ENCODE results near the gene PRKAR2A. TPM values are rescaled to one million over a fixed set of nuclear protein-coding genes. Genes with fewer than 3 reads are reported as not detected.

The PRKAR2A gene
- total RNA-seq, 2 experiments from 2014 or later = 31.0 to 32.1 TPM

DNA sequence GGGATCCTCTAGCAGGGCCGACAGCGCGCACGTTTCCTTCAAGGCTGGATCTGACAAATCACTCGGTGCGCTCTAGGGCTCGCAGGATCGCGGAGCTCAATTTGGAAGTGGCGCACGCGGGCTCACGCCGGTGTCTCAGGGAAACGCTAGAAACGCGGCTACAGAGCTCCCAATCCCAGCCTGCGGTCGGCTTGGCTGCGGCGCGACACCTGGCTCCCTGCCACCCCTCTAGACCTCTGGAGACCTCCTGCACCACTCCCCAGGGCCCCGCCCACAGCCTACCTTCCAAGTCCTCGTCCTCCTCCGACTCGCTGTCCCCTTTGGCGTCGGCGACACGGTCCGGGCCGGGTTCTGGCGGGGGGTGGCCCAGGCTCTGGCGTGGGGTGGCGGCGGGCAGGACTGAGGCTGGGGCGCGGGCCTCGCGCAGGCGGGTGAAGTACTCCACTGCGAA lies 596 bp downstream of the PRKAR2A start:
- H3K27me3 Mint-ChIP-seq = no peaks in the 10 kb centered on the region
- ATAC-seq = peak; percentile 48
- H3K27ac Mint-ChIP-seq = peak overlapping the region; percentile 78
- H3K4me1 Mint-ChIP-seq (ENCODE audit: low read depth) = peaks cover 24% of the 10 kb centered on the region
- H3K36me3 Mint-ChIP-seq (ENCODE audit: low read depth) = peaks cover 8% of the 10 kb centered on the region
- peak overlapping the region; percentile 81 for H3K4me3 Mint-ChIP-seq
- no peaks in the 10 kb centered on the region for H3K9me3 Mint-ChIP-seq
- ChIA-PET POLR2A (interaction anchor here (1.0 to 2.6 kb wide), 7 partner anchors 10 to 247 kb away, joined by 3 to 13 read pairs (median 4); partner anchors contain the start of gene QRICH1), CTCF (interaction anchor here (1.5 to 1.8 kb wide), 2 partner anchors 40 to 107 kb away, joined by 4 to 5 read pairs; no protein-coding TSS in a partner anchor)
- peak; percentile 73 for DNase-seq
- intact Hi-C loops (cut with micrococcal nuclease) = no loop called here
- TF ChIP-seq, protein P1, sequence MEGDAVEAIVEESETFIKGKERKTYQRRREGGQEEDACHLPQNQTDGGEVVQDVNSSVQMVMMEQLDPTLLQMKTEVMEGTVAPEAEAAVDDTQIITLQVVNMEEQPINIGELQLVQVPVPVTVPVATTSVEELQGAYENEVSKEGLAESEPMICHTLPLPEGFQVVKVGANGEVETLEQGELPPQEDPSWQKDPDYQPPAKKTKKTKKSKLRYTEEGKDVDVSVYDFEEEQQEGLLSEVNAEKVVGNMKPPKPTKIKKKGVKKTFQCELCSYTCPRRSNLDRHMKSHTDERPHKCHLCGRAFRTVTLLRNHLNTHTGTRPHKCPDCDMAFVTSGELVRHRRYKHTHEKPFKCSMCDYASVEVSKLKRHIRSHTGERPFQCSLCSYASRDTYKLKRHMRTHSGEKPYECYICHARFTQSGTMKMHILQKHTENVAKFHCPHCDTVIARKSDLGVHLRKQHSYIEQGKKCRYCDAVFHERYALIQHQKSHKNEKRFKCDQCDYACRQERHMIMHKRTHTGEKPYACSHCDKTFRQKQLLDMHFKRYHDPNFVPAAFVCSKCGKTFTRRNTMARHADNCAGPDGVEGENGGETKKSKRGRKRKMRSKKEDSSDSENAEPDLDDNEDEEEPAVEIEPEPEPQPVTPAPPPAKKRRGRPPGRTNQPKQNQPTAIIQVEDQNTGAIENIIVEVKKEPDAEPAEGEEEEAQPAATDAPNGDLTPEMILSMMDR (IDR thresholded peaks at IDR 0.05) = no peak

DNA sequence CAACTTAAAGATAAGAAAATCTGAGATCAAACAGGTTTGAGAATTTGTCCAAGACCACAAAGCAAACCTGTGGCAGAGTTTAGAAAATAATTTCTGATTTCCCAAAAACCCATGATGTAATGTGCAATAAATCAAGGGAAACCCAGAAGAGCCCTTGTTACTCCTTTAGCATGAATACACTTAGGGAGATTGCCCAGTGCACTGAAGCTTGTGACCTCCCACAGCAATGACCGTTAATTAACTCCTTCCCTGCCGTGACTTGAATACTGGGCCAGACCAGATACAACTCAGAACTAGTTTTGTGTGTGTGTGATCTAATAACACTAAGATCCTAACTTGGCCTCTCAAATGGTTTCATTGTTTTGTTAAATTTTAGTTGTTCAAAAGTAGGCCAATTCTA lies 2.5 kb downstream of the PRKAR2A start:
- no peak for ATAC-seq

DNA sequence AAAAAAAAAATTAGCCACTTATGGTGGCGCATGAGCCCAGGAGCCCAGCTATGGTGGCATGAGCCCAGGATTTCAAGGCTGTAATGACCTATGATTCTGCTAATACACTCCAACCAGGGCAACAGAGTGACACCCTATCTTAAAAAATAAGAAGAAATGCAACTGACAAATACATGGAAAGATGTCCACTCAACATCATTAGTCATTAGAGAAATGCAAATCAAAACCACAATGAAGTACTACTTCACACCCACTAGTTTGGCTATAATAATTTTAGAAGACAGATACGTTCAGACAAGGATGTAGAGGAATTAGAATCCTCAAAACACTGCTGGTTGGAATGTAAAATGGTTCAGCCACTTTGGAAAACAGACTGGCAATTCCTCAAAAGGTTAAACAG lies 10.5 kb downstream of the PRKAR2A start:
- intact Hi-C loops (cut with micrococcal nuclease) = no loop called here
- H3K27me3 Mint-ChIP-seq = no peaks in the 10 kb centered on the region
- POLR2A ChIA-PET = interaction anchor here (0.8 kb wide), 1 partner anchor 10 kb away, joined by 3 read pairs; no protein-coding TSS in a partner anchor
- DNase-seq (no peak), ATAC-seq (peak; percentile 27)
- TF ChIP-seq, protein P1 (IDR thresholded peaks at IDR 0.05) = no peak
- peaks cover 17% of the 10 kb centered on the region for H3K36me3 Mint-ChIP-seq (ENCODE audit: low read depth)
- H3K9me3 Mint-ChIP-seq = no peaks in the 10 kb centered on the region
- CTCF ChIA-PET = interaction anchor here (1.4 kb wide), 1 partner anchor 9 kb away, joined by 4 read pairs; no protein-coding TSS in a partner anchor
- H3K4me1 Mint-ChIP-seq (ENCODE audit: low read depth) = peaks cover 18% of the 10 kb centered on the region
- no peak overlapping the region for H3K27ac Mint-ChIP-seq
- H3K4me3 Mint-ChIP-seq = no peak overlapping the region

More for the DNA sequence above, 2.5 kb downstream of the PRKAR2A start:
- intact Hi-C loops (cut with micrococcal nuclease) = no loop called here
- Mint-ChIP-seq H3K36me3 (ENCODE audit: low read depth) (peaks cover 8% of the 10 kb centered on the region), H3K9me3 (no peaks in the 10 kb centered on the region), H3K4me1 (ENCODE audit: low read depth) (peaks cover 24% of the 10 kb centered on the region), H3K27me3 (no peaks in the 10 kb centered on the region), H3K4me3 (peak overlapping the region; percentile 28), H3K27ac (peak overlapping the region; percentile 10)
- TF ChIP-seq, protein P1 (IDR thresholded peaks at IDR 0.05) = no peak
- no peak for DNase-seq
- ChIA-PET CTCF (no interaction called here), POLR2A (interaction anchor here (0.7 kb wide), 1 partner anchor 130 kb away, joined by 3 read pairs; no protein-coding TSS in a partner anchor)

DNA sequence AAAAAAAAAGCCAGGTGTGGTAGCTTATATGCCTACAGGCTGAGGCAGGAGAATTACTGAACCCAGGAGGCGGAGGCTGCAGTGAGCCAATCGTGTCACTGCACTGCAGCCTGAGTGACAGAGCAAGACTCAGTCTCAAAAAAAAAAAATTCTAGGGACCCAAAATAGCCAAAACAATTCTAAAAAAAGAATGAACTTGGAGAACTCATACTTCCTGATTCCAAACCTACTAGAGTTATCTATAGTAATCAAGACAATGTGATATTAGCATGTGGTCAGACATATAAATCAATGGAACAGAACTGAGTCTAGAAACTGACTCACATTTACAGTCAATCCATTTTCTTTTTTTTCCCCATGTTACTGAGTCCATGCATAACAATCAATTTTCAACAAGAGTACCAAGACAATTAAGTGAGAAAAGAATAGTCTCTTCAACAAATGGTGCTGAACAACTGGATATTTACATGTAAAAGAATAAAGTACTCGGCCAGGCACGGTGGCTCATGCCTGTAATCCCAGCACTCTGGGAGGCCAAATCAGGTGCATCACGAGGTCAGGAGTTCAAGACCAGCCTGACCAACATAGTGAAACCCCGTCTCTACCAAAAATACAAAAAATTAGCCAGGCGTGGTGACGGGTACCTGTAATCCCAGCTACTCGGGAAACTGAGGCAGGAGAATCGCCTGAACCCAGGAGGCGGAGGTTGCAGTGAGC lies 11.9 kb downstream of the PRKAR2A start:
- Mint-ChIP-seq H3K27me3 (no peaks in the 10 kb centered on the region), H3K27ac (no peak overlapping the region), H3K4me3 (no peak overlapping the region), H3K9me3 (no peaks in the 10 kb centered on the region), H3K4me1 (ENCODE audit: low read depth) (peaks cover 18% of the 10 kb centered on the region), H3K36me3 (ENCODE audit: low read depth) (peaks cover 17% of the 10 kb centered on the region)
- ATAC-seq (no peak), DNase-seq (no peak)
- intact Hi-C loops (cut with micrococcal nuclease) = no loop called here
- POLR2A ChIA-PET = no interaction called here
- TF ChIP-seq, protein P1 (IDR thresholded peaks at IDR 0.05) = no peak
- CTCF ChIA-PET = no interaction called here

DNA sequence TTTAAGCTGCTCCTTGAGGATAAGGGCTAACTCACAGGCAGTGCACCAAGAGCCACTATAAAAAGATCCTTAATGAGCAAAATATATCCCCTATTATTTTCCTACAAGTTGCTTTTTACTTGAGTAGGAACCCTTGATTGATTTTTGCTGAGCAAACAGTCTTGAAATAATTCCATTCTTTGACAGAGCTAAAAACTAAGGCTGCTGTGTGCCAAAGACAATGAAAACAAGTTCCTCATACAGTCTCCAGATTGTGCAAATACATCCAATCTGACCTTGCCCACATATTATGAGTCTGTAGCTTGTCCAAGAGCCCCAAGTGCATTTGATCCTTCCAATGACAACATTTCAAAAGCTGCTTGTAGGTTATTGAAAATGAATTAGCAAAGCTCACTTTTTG lies 15.0 kb downstream of the PRKAR2A start:
- intact Hi-C loops (cut with micrococcal nuclease) = no loop called here
- H3K27me3 Mint-ChIP-seq = no peaks in the 10 kb centered on the region
- ChIA-PET POLR2A (interaction anchor here (0.6 to 1.0 kb wide), 2 partner anchors 15 to 790 kb away, joined by 3 to 4 read pairs; partner anchors contain the start of gene PRKAR2A), CTCF (interaction anchor here (0.9 to 1.9 kb wide), 4 partner anchors 13 to 169 kb away, joined by 3 to 6 read pairs (median 4); partner anchors contain the start of gene CELSR3)
- H3K9me3 Mint-ChIP-seq = no peaks in the 10 kb centered on the region
- peaks cover 13% of the 10 kb centered on the region for H3K36me3 Mint-ChIP-seq (ENCODE audit: low read depth)
- H3K4me1 Mint-ChIP-seq (ENCODE audit: low read depth) = peaks cover 13% of the 10 kb centered on the region
- H3K27ac Mint-ChIP-seq = no peak overlapping the region
- no peak for DNase-seq
- no peak for ATAC-seq
- no peak overlapping the region for H3K4me3 Mint-ChIP-seq
- TF ChIP-seq, protein P1 (IDR thresholded peaks at IDR 0.05) = no peak

All from activated CD8-positive, alpha-beta T cell treated with anti-CD3 and anti-CD28 coated beads for 36 hours (primary cell).